ENCODE data around the gene SRGAP3.

SRGAP3 gene

GRCh38 chr3:9201266-9201665, 48.2 kb downstream of the SRGAP3 start:
- Histone ChIP-seq H3K36me3 (ENCODE audit: insufficient read depth, low read length) (no peaks in the 10 kb centered on the region), H3K79me2 (ENCODE audit: insufficient read depth, low read length) (peaks cover 61% of the 10 kb centered on the region), H3F3A (ENCODE audit: low read depth) (no peaks in the 10 kb centered on the region), H3K9ac (ENCODE audit: low read depth, low read length, poor library complexity, severe bottlenecking) (no peak overlapping the region), H3K9me3 (ENCODE audit: insufficient read depth, low read depth, low read length) (no peaks in the 10 kb centered on the region), H3K9me2 (replicated peaks; ENCODE audit: low read depth, low read length) (no peaks in the 10 kb centered on the region), H3K4me1 (ENCODE audit: insufficient read depth, low read length, poor library complexity, severe bottlenecking) (peaks cover 9% of the 10 kb centered on the region), H3K4me2 (ENCODE audit: low read depth, low read length, poor library complexity, severe bottlenecking) (no peak overlapping the region), H2AFZ (ENCODE audit: low read length) (no peak overlapping the region), H4K20me1 (ENCODE audit: insufficient read depth, low read length, poor library complexity, severe bottlenecking) (no peaks in the 10 kb centered on the region), H3K27me3 (ENCODE audit: insufficient read depth, low read length, poor library complexity, severe bottlenecking) (no peaks in the 10 kb centered on the region), H3K4me3 (ENCODE audit: low read length, poor library complexity, severe bottlenecking) (no peak overlapping the region)
- TF ChIP-seq, protein P1, sequence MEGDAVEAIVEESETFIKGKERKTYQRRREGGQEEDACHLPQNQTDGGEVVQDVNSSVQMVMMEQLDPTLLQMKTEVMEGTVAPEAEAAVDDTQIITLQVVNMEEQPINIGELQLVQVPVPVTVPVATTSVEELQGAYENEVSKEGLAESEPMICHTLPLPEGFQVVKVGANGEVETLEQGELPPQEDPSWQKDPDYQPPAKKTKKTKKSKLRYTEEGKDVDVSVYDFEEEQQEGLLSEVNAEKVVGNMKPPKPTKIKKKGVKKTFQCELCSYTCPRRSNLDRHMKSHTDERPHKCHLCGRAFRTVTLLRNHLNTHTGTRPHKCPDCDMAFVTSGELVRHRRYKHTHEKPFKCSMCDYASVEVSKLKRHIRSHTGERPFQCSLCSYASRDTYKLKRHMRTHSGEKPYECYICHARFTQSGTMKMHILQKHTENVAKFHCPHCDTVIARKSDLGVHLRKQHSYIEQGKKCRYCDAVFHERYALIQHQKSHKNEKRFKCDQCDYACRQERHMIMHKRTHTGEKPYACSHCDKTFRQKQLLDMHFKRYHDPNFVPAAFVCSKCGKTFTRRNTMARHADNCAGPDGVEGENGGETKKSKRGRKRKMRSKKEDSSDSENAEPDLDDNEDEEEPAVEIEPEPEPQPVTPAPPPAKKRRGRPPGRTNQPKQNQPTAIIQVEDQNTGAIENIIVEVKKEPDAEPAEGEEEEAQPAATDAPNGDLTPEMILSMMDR (conservative IDR thresholded peaks at IDR 0.05; ENCODE audit: low read length) = no peak
- TF ChIP-seq EZH2phosphoT487 (IDR thresholded peaks at IDR 0.05; ENCODE audit: borderline replicate concordance) = no peak

DNA sequence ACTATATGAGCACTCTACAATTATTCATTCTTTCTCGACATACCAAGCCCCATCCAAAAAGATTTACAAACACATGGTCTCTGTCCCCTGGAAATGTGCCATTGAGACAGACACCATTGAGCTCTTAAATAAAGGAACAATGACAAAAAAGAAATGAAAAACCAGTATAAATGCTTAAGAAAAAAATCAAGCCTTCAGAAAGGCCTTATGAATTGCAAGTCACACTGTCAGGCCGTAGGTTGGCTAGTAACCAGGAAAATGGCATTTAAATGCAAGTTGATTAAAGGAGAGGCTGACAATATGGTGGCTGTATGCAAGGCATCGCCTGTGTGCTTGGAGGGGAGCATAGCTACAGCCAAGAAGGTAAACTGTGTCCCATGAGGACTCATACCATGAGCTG, 49.7 kb downstream of the SRGAP3 start:
- Histone ChIP-seq H3K4me1 (ENCODE audit: insufficient read depth, low read length, poor library complexity, severe bottlenecking) (peaks cover 9% of the 10 kb centered on the region), H3K4me3 (ENCODE audit: low read length, poor library complexity, severe bottlenecking) (no peak overlapping the region), H3K36me3 (ENCODE audit: insufficient read depth, low read length) (no peaks in the 10 kb centered on the region), H3K79me2 (ENCODE audit: insufficient read depth, low read length) (peaks cover 64% of the 10 kb centered on the region), H2AFZ (ENCODE audit: low read length) (no peak overlapping the region), H3K9me3 (ENCODE audit: insufficient read depth, low read depth, low read length) (no peaks in the 10 kb centered on the region), H4K20me1 (ENCODE audit: insufficient read depth, low read length, poor library complexity, severe bottlenecking) (no peaks in the 10 kb centered on the region), H3K4me2 (ENCODE audit: low read depth, low read length, poor library complexity, severe bottlenecking) (no peak overlapping the region), H3K27me3 (ENCODE audit: insufficient read depth, low read length, poor library complexity, severe bottlenecking) (no peaks in the 10 kb centered on the region), H3K9ac (ENCODE audit: low read depth, low read length, poor library complexity, severe bottlenecking) (no peak overlapping the region), H3K9me2 (replicated peaks; ENCODE audit: low read depth, low read length) (no peaks in the 10 kb centered on the region), H3F3A (ENCODE audit: low read depth) (no peaks in the 10 kb centered on the region)
- TF ChIP-seq EZH2phosphoT487 (IDR thresholded peaks at IDR 0.05; ENCODE audit: borderline replicate concordance) = no peak
- TF ChIP-seq, protein P1 (conservative IDR thresholded peaks at IDR 0.05; ENCODE audit: low read length) = no peak

DNA sequence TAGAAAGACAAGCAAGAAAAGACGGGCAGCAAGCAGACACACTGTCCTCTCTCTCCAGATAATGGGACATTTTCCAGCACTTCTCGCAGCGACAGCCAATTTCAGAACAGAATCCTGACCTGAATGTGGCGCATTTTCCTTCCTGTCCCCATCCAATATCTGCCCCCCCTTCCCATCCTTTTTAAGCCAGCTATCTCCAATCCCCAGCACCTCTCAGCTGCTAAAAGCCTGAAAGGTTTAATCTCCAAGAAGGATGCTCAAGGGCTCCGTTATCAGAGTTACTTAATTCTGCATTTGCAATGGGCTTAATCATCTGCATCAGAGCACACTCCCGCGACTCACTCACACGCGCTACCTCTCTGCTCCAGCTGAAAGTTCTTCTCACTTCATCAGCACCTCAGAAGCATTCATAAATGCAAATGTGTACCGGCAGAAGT, 50.5 kb downstream of the SRGAP3 start:
- no peak overlapping the region for H3K9ac ChIP-seq (ENCODE audit: low read depth, low read length, poor library complexity, severe bottlenecking)
- no peaks in the 10 kb centered on the region for H3K9me2 ChIP-seq (replicated peaks; ENCODE audit: low read depth, low read length)
- H3K4me2 ChIP-seq (ENCODE audit: low read depth, low read length, poor library complexity, severe bottlenecking) = no peak overlapping the region
- peaks cover 6% of the 10 kb centered on the region for H3K4me1 ChIP-seq (ENCODE audit: insufficient read depth, low read length, poor library complexity, severe bottlenecking)
- no peaks in the 10 kb centered on the region for H3K36me3 ChIP-seq (ENCODE audit: insufficient read depth, low read length)
- no peaks in the 10 kb centered on the region for H4K20me1 ChIP-seq (ENCODE audit: insufficient read depth, low read length, poor library complexity, severe bottlenecking)
- H3K4me3 ChIP-seq (ENCODE audit: low read length, poor library complexity, severe bottlenecking) = no peak overlapping the region
- H3K27me3 ChIP-seq (ENCODE audit: insufficient read depth, low read length, poor library complexity, severe bottlenecking) = no peaks in the 10 kb centered on the region
- H2AFZ ChIP-seq (ENCODE audit: low read length) = no peak overlapping the region
- no peaks in the 10 kb centered on the region for H3K9me3 ChIP-seq (ENCODE audit: insufficient read depth, low read depth, low read length)
- H3F3A ChIP-seq (ENCODE audit: low read depth) = no peaks in the 10 kb centered on the region
- TF ChIP-seq, protein P1 (conservative IDR thresholded peaks at IDR 0.05; ENCODE audit: low read length) = no peak
- TF ChIP-seq EZH2phosphoT487 (IDR thresholded peaks at IDR 0.05; ENCODE audit: borderline replicate concordance) = no peak
- peaks cover 58% of the 10 kb centered on the region for H3K79me2 ChIP-seq (ENCODE audit: insufficient read depth, low read length)

Data from Loucy (cell line).